ENCODE data around the gene MAGOHB. TPM values are rescaled to one million over a fixed set of nuclear protein-coding genes. Genes with fewer than 3 reads are reported as not detected.
"Not testable (repeated sequence)": the region's sequence is repeated elsewhere in the genome, so short reads cannot be mapped to it uniquely, and the experiment has no call there.

Gene MAGOHB
- total RNA-seq, 1 donor from 2014 or later, result 29.3 TPM

- DNase-seq, result no peak
Observed at GRCh38 chr12:10612110-10612509, 1.3 kb downstream of the MAGOHB start.

- not testable (repeated sequence) for DNase-seq
Observed at GRCh38 chr12:10611258-10611657, 2.2 kb downstream of the MAGOHB start.

GRCh38 chr12:10610188-10610587, 3.2 kb downstream of the MAGOHB start:
- no peak for DNase-seq

GRCh38 chr12:10607885-10608458, 5.4 kb downstream of the MAGOHB start:
- DNase-seq, result no peak

- no peak for DNase-seq
Observed at GRCh38 chr12:10601860-10602259, 11.5 kb downstream of the MAGOHB start.

GRCh38 chr12:10600988-10601387, 12.4 kb downstream of the MAGOHB start:
- DNase-seq, result no peak

GRCh38 chr12:10595881-10596280, 17.5 kb downstream of the MAGOHB start:
- no peak for DNase-seq

- no peak for DNase-seq
Observed at GRCh38 chr12:10590966-10591365, 22.4 kb downstream of the MAGOHB start.

DNA sequence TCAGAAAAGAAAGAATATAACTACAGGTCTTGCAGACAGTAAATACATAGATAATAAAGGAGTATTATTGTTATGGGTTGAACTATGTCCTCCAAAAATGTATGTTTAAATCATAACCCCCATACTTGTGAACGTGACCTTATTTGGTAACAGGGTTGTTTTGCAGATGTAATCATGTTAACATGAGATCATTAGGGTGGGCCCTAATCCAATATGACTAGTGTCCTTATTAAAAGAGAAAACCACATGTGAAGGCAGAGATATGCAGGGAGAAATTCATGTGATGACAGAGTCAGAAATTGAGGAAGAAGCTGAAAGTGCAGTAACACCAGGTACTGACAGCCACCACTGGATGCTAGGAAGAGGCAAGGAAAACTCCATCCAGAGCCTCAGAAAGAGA, 29.0 kb downstream of the MAGOHB start:
- DNase-seq, result no peak

- no peak for DNase-seq
Observed at GRCh38 chr12:10582704-10583103, 30.7 kb downstream of the MAGOHB start.

- not testable (repeated sequence) for DNase-seq
Observed at GRCh38 chr12:10582133-10582532, 31.3 kb downstream of the MAGOHB start.

GRCh38 chr12:10574307-10574706, 39.1 kb downstream of the MAGOHB start:
- DNase-seq, result no peak

- DNase-seq, result not testable (repeated sequence)
Observed at GRCh38 chr12:10572021-10572490, 41.4 kb downstream of the MAGOHB start.

- no peak for DNase-seq
Observed at GRCh38 chr12:10571141-10571540, 42.3 kb downstream of the MAGOHB start.

GRCh38 chr12:10567813-10568212, 45.6 kb downstream of the MAGOHB start:
- DNase-seq, result no peak

GRCh38 chr12:10563966-10564365, 49.4 kb downstream of the MAGOHB start:
- no peak for DNase-seq

- no peak for DNase-seq
Observed at GRCh38 chr12:10563002-10563401, 50.4 kb downstream of the MAGOHB start.

DNA sequence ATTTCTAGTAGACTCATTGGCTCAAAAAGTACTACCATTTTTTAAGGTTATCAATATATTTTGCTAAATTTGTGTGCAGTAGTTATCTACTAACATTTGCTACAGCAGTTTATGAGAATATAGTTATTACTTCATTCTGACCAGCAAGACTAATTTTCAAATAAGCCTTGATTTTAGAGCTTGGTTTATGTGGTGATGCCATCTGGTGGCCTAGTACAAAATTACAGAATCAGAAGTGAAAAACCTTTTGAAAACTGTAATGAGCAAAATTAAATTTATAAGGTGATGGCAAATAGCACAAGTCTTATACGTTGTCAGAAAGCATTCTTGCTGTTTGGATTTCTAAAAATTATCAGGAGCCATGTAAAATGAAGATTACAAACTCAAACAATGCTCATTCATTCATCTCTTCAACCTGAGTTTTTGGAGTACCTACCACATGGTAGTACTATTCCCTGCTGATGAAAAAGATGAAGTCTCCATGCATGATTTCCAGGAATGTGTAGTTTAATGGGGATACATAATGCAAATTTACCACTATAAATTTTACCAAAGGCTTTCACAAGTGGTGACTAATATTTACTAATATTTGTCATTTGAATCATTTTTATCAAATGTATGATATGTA, 51.0 kb downstream of the MAGOHB start:
- DNase-seq, result no peak

DNA sequence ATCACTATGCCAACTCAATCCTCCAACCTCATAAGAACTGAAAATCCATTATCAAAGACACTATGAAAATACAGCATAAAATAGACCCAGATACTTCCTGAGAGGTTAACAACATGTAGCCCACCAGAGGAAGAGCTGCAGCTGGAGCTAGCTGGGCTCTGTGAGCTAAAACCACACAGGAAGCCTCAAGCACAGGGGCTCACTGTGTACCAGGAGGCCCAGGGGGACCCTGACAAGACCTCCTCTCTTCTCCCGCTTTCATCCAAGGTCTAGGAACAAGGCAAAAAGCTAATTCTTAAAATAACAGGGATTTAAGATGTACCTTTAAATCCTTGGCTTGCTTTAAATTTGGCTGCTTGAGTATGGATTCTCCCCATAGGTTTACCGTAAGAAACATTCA, 54.2 kb downstream of the MAGOHB start:
- DNase-seq, result no peak

DNA sequence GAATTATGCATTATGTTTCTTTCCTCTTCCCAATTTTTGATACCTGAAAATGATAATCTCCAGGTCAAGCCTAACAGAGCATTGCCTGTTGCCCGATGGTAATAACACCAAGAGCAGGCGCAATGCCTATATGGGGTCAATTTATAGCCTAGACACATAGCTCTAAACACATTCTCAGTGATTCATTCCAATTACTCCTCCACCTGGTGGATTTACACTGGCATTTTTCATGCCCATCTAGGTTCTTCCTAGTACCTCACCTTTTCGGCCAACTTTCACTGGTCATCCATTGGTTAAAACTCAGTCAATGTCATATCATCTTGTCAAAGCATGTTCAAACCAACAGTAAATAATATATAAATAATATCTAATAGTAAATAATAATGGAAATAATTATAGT, 54.6 kb downstream of the MAGOHB start:
- no peak for DNase-seq

GRCh38 chr12:10558301-10558700, 55.1 kb downstream of the MAGOHB start:
- DNase-seq, result no peak

- no peak for DNase-seq
Observed at GRCh38 chr12:10557766-10558165, 55.6 kb downstream of the MAGOHB start.

DNA sequence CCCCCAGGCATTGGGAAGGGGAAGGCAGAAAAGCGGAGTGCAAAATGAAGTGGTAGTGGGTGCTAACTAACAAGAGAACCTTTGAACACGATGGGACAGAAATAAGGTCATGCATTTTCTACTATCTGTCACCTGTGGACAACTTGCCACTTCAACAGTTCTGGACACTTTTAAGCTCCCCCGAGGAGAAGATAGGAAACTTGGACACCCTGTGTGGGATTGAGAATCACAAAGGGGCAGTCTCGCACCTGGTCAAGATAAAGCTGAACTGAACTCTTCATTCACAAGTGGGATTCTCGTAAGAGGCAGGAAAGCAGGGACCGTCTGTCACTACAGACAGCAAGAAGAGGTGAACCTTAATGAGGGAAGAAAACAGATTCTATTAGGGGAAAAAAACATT, 56.1 kb downstream of the MAGOHB start:
- DNase-seq, result no peak

DNA sequence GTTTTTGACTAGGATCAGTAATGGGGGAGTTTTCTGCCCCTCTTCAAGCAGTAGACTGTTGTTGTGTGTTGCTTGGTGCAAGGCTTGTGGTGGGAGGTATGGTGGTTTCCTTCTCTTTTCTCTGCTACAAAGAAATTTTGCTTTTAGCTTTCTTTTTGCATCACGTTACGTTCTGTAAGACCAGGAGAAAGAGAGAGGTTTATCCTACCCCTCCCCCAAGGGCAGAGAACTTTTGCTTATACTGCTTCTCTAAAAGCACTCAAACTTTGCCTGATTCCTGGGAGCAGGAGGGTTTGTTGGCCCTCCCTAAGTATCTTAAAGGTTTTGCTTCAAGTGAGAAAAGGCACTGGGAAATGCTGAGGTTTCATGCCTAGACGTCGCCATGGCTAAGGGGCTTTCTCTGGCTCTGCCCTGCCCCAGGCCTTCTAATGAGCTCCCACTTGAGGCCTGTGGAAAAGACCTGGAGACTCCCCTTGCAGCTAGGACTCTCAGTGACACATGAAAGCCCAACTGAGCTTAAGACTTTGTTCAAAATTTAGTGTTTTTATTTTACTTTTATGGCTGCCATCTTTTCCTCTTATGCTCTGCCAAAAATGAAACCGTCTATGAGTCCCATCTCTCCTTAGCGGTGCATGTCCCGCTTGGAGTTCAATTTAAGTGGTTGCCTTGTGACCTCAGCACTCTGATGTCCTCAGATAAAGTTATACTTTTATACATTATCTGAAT, 58.5 kb downstream of the MAGOHB start:
- no peak for DNase-seq
